Heart left ventricle (tissue), 16 donors: ENCODE results near the gene VPS54. TPM values are rescaled to one million over a fixed set of nuclear protein-coding genes. Genes with fewer than 3 reads are reported as not detected.

ENCODE experiments used
- ATAC-seq, 4 donors: fragments of 200-7000 bp; cut with Tn5 transposase; one replicate each; pipeline ENCODE4 v1.9.1; 2020 to 2022; ENCODE audit warnings: moderate library complexity in 4 of 4, mild to moderate bottlenecking in 3 of 4, moderate number of reproducible peaks in 1 of 4
- DNase-seq, 5 donors: peaks; one replicate each; pipeline ENCODE4 v3.0.0-alpha.2; 2020
- H3K27ac ChIP-seq, 12 donors: fragments of 200-600 bp; sonication (generic) in 4 of 12; one replicate each; pipeline versions ENCODE4 v1.5.0 to v1.8.0; 2016 to 2022; ENCODE audit warnings: mild to moderate bottlenecking in 2 of 12
- H3K27me3 ChIP-seq, 9 donors: fragments of 200-600 bp; sonication (generic) in 2 of 9; one replicate each; pipeline versions ENCODE4 v1.5.1 to v1.8.0; 2016 to 2022; ENCODE audit warnings: mild to moderate bottlenecking in 3 of 9
- H3K36me3 ChIP-seq, 9 donors: fragments of 200-600 bp; sonication (generic) in 2 of 9; one replicate each; pipeline versions ENCODE4 v1.5.0 to v1.8.0; 2018 to 2022; ENCODE audit warnings: mild to moderate bottlenecking in 2 of 9
- H3K4me1 ChIP-seq, 12 donors: fragments of 200-600 bp; sonication (generic) in 4 of 12; one replicate each; pipeline versions ENCODE4 v1.5.0 to v1.8.0; 2016 to 2022; ENCODE audit warnings: mild to moderate bottlenecking in 3 of 12
- H3K4me3 ChIP-seq, 12 donors: fragments of 200-600 bp; sonication (generic) in 4 of 12; one replicate each; pipeline versions ENCODE4 v1.5.0 to v1.8.0; 2017 to 2022; ENCODE audit warnings: mild to moderate bottlenecking in 9 of 12, moderate library complexity in 4 of 12
- H3K9me3 ChIP-seq, 12 donors: fragments of 200-600 bp; sonication (generic) in 4 of 12; one replicate each; pipeline versions ENCODE4 v1.5.0 to v1.8.0; 2016 to 2022; ENCODE audit warnings: mild to moderate bottlenecking in 1 of 12
- CTCF ChIP-seq, 12 donors: fragments of 200-600 bp; sonication (generic) in 4 of 12; IDR thresholded peaks; one replicate each; pipeline versions ENCODE4 v1.5.0 to v1.8.0; 2018 to 2022; ENCODE audit warnings: antibody characterized with exemption in 12 of 12, mild to moderate bottlenecking in 5 of 12
- POLR2A ChIP-seq, 2 donors: fragments of 450-650 bp; IDR thresholded peaks; one replicate each; pipeline ENCODE4 v1.6.1; 2017; ENCODE audit warnings: antibody characterized with exemption in 2 of 2, mild to moderate bottlenecking in 2 of 2, moderate library complexity in 2 of 2
- WGBS, 4 donors: extraction: QIAGEN DNeasy Blood & Tissue Kit in 2 of 4; methylation state at CpG; one replicate each; pipeline versions ENCODE4 v1.1.5 to v1.1.7; 2013 to 2018; 5-methylcytosine and 5-hydroxymethylcytosine counted together
- intact Hi-C, 10 donors: fragments of 100-400 bp; cut with DNase I; formaldehyde crosslinking; loops; one replicate each; pipeline versions ENCODE4 v1.11.1 to v1.14.2; 2022
- polyA plus RNA-seq, 2 donors: library from polyadenylated mRNA; stranded (reverse); fragments of 200-250 nt; gene quantifications; one replicate each; pipeline ENCODE4 v1.2.3, GENCODE V29; 2013
- total RNA-seq, 9 donors: library from RNA; depleted of rRNA in 2 of 9; stranded (reverse); fragments of >200 nt in 2 of 9; fragmentation: NEBNext Ultra II Directional in 3 of 9; extraction: Animal tissue kit (Norgen Biotek cat#: 25700) in 3 of 9; gene quantifications; one replicate each; pipeline versions ENCODE4 v1.1.0 to v1.2.4, GENCODE V29; 2016 to 2023
- donor health status: ischemic (EF 13 %, LVEDD 7.1; RV severe dilation, severe dysfunction).
- donor health status: healthy with polysubstance abuse.
- donor health status: DM: no; HTN: yes; CAD: no.
- donor health status: DM: no; HTN: no; CAD: no.
- donor health status: ischemic (EF 25% LVEDD 6.9; RV normal size, moderate dysfunction).
- donor health status: ischemic (EF 25% LVEDD 5.7; RV mildly dilated, moderate dysfunction).
- donor health status: healthy.
- donor health status: DM: yes; HTN: yes; CAD: no.
- donor health status: ischemic (EF 35%, LVEDD 5.7; RV mildly dilated, moderate dysfunction).
- donor health status: nonischemic (EF 11% LVEDD 7.7; RV severe dilation, severe dysfunction).
- donor health status: DM: yes; HTN: yes; CAD: no.
- donor health status: PGD.
- donor health status: ischemic (EF 29% LVEDD 5.4; RV normal size, mild dysfunction).
- donor health status: nonischemic (EF 23%, LVEDD 6.1; RV moderate dilation, normal function).

VPS54 gene
- total and polyA plus RNA-seq, 11 donors = 6.4 to 14.0 (median 9.4) TPM

DNA sequence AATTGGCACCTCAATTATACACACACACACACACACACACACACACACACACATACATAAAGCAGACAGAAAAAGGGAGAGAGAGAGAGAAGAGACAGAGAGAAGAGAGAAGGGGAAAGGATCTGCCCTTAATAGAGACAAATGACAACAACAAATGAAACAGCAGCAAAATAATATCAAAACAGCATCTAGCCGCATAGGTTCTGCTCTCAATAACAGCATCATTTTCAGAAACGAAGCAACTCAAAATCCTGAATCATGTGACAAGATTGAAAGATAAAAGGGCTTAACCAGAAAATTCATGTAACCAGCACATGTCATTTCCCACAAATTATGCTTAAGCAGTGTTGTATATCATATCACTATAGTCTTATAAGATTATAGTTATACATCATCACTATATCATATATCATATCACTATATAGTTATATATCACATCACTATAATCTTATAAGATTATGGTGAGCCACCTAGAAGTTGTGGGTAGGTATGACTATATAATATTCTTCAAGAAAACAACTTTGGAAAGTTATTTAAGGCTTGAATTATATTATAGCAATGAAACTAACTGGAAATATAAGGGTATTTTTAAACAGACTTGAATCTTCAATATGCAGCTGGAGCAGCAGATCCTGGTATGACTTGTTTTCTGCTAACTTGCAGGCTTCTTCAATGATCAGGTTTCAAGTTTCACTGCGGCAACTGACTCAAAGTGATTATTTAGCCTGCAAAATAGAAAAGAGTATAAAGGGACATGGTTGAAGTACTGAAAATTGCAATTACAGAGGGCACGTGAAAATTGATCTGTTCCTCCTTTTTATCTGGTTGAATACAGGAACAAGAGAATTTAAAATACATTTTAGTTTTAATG, 16.1 kb upstream of the VPS54 start:
- no peaks in the 10 kb centered on the region for H3K36me3 ChIP-seq
- H3K9me3 ChIP-seq = no peaks in the 10 kb centered on the region
- ATAC-seq (no peak), DNase-seq (no peak)
- intact Hi-C loops = no loop called here
- no peaks in the 10 kb centered on the region for H3K27me3 ChIP-seq
- H3K4me1 ChIP-seq = peaks cover 0 to 22% (median 0%) of the 10 kb centered on the region in 12 donors
- TF ChIP-seq POLR2A (IDR thresholded peaks at IDR 0.05) (no peak), CTCF (IDR thresholded peaks at IDR 0.05) (no peak)
- H3K27ac ChIP-seq = no peak overlapping the region
- H3K4me3 ChIP-seq = no peak overlapping the region
- WGBS, 4 donors = 74 to 85% (median 80%) methylated on average over 4 of the region's 4 CpGs

DNA sequence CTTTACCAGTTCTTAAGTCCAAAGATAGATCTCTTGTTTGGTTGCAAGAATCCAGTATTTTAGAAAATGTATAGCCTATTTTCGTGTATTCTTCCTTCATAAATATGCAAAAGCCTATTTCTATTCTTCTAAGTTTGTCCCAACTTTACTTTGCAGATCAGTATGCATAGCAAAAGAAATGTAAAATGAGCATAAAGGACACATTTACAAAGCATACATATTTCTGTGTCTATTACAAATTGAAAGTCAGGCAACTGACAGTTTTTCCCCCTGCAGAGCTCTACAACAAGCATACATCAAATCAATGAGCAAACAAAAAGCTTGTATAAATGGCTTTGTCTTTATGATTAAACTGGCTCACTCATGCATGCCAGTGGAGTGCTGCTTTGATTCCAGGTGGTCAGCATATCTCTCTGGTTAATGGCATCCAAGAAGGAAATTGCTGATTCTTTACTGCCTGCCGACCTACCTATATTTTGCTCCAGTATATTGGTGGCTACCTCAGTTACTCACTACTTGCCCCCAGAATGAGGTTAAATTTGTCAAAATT, 10.0 kb upstream of the VPS54 start:
- no peaks in the 10 kb centered on the region for H3K9me3 ChIP-seq
- H3K4me3 ChIP-seq = no peak overlapping the region
- WGBS, 4 donors = 87 to 94% (median 91%) methylated on average over 2 of the region's 2 CpGs
- no peaks in the 10 kb centered on the region for H3K36me3 ChIP-seq
- DNase-seq = no peak
- H3K27ac ChIP-seq = no peak overlapping the region
- no peak for ATAC-seq
- no peaks in the 10 kb centered on the region for H3K27me3 ChIP-seq
- H3K4me1 ChIP-seq = no peaks in the 10 kb centered on the region
- TF ChIP-seq CTCF (IDR thresholded peaks at IDR 0.05) (no peak), POLR2A (IDR thresholded peaks at IDR 0.05) (no peak)
- intact Hi-C loops = no loop called here

DNA sequence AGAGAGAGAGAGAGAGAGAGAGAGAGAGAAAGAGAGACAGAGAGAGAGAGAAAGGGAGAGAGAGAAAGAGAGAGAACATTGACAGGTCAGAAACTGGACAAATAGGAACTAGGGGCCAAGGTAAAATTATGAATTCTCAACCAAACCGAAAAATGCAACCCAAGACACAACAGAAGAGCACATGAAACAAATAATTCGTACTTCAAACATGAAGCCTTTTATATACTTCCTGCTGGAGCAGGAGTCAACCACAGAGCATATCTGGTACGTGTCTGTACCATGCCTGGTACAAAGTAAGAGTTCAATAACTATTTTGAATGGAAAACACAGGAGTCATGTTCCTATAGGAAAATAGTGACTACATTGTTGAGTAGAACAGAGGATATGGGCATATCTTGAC, 6.5 kb upstream of the VPS54 start:
- H3K27me3 ChIP-seq = no peaks in the 10 kb centered on the region
- no peaks in the 10 kb centered on the region for H3K9me3 ChIP-seq
- DNase-seq (no peak), ATAC-seq (no peak)
- H3K4me3 ChIP-seq = no peak overlapping the region
- no peaks in the 10 kb centered on the region for H3K36me3 ChIP-seq
- intact Hi-C loops = no loop called here
- no peak for TF ChIP-seq CTCF (IDR thresholded peaks at IDR 0.05)
- no peak overlapping the region for H3K27ac ChIP-seq
- WGBS, 4 donors = 87 to 92% (median 91%) methylated on average over 3 of the region's 3 CpGs
- peaks cover 0 to 14% (median 1%) of the 10 kb centered on the region in 12 donors for H3K4me1 ChIP-seq

- Histone ChIP-seq H3K36me3 (no peaks in the 10 kb centered on the region), H3K27me3 (no peaks in the 10 kb centered on the region), H3K9me3 (no peaks in the 10 kb centered on the region), H3K4me3 (no peak overlapping the region), H3K27ac (no peak overlapping the region), H3K4me1 (peaks cover 0 to 27% (median 8%) of the 10 kb centered on the region in 12 donors)
- ATAC-seq (no peak), DNase-seq (no peak)
- WGBS, 4 donors = 94 to 97% (median 96%) methylated on average over 3 of the region's 3 CpGs
- TF ChIP-seq CTCF (IDR thresholded peaks at IDR 0.05) (no peak), POLR2A (IDR thresholded peaks at IDR 0.05) (no peak)
- intact Hi-C loops = no loop called here
Observed at GRCh38 chr2:64024259-64024949, 5.2 kb upstream of the VPS54 start.
